G401 (cell line): ENCODE measurements around the gene KCNQ4. TPM values are rescaled to one million over a fixed set of nuclear protein-coding genes. Genes with fewer than 3 reads are reported as not detected.

ENCODE experiments used
- DNase-seq: peaks from one replicate; pipeline ENCODE4 v3.0.0-alpha.2; 2015; ENCODE audit warnings: low spot score
- in situ Hi-C: cut with HindIII; loops from 2 replicates; pipeline ENCODE4 v1.10.0; 2016; ENCODE audit warnings: low sequenced_read_pairs, mixed read lengths
- total RNA-seq: library from RNA; depleted of rRNA; stranded (reverse); fragments of >200 nt; shearing (Covaris generic); gene quantifications from 2 replicates; pipeline ENCODE4 v1.2.3, GENCODE V29; 2014

The KCNQ4 gene
- total RNA-seq, 1 experiment from 2014 or later: 0.61 TPM

GRCh38 chr1:40829631-40830245 lies 46.2 kb downstream of the KCNQ4 start:
- in situ Hi-C loops: no loop called here
- no peak for DNase-seq

- in situ Hi-C loops: no loop called here
- DNase-seq: no peak
These were observed 46.9 kb downstream of the KCNQ4 start for GRCh38 chr1:40830419-40830943.

GRCh38 chr1:40831001-40831732 lies 47.6 kb downstream of the KCNQ4 start:
- in situ Hi-C loops: no loop called here
- DNase-seq: no peak

GRCh38 chr1:40833979-40834378 lies 50.4 kb downstream of the KCNQ4 start:
- no peak for DNase-seq
- in situ Hi-C loops: no loop called here

- in situ Hi-C loops: no loop called here
- no peak for DNase-seq
These were observed 51.5 kb downstream of the KCNQ4 start for GRCh38 chr1:40834968-40835545.

- DNase-seq: no peak
These were observed 52.7 kb downstream of the KCNQ4 start for GRCh38 chr1:40836283-40836682.

GRCh38 chr1:40837601-40838000 lies 54.0 kb downstream of the KCNQ4 start:
- DNase-seq: no peak
- in situ Hi-C loops: no loop called here

More at GRCh38 chr1:40836283-40836682, 52.7 kb downstream of the KCNQ4 start:
- in situ Hi-C loops: no loop called here

- in situ Hi-C loops: no loop called here
These were observed 54.7 kb downstream of the KCNQ4 start for GRCh38 chr1:40838045-40838979.

GRCh38 chr1:40838980-40839942 lies 55.7 kb downstream of the KCNQ4 start:
- no peak for DNase-seq
- in situ Hi-C loops: no loop called here

More at GRCh38 chr1:40838045-40838979, 54.7 kb downstream of the KCNQ4 start:
- no peak for DNase-seq

- DNase-seq: no peak
- in situ Hi-C loops: no loop called here
These were observed 56.4 kb downstream of the KCNQ4 start for GRCh38 chr1:40839943-40840335.

GRCh38 chr1:40840526-40841323 lies 57.1 kb downstream of the KCNQ4 start:
- no peak for DNase-seq
- in situ Hi-C loops: no loop called here

- in situ Hi-C loops: no loop called here
- no peak for DNase-seq
These were observed 58.0 kb downstream of the KCNQ4 start for GRCh38 chr1:40841602-40842001.

GRCh38 chr1:40842207-40842606 lies 58.6 kb downstream of the KCNQ4 start:
- DNase-seq: no peak
- in situ Hi-C loops: no loop called here

GRCh38 chr1:40842691-40843090 lies 59.1 kb downstream of the KCNQ4 start:
- in situ Hi-C loops: no loop called here
- no peak for DNase-seq

GRCh38 chr1:40844079-40844478 lies 60.5 kb downstream of the KCNQ4 start:
- no peak for DNase-seq
- in situ Hi-C loops: no loop called here

- in situ Hi-C loops: no loop called here
- DNase-seq: no peak
These were observed 61.6 kb downstream of the KCNQ4 start for GRCh38 chr1:40844887-40845878.
